LNCaP clone FGC (cell line): ENCODE results near the gene MANBA.

Source experiments
- DNase-seq: peaks from one replicate; pipeline ENCODE4 v3.0.0-alpha.2; 2011; ENCODE audit warnings: low read depth
- H3K4me3 ChIP-seq: 2 replicates; pipeline ENCODE4 v1.5.1; 2011; ENCODE audit warnings: mild to moderate bottlenecking, low read depth, low read length, control low read depth
- TF ChIP-seq, protein P1 (sequence below): IDR thresholded peaks from 2 replicates; pipeline ENCODE4 v1.5.1; 2012; ENCODE audit warnings: mild to moderate bottlenecking; ENCODE audit not compliant: control insufficient read depth, insufficient read depth; ENCODE audit errors: extremely low read depth

Gene MANBA

DNA sequence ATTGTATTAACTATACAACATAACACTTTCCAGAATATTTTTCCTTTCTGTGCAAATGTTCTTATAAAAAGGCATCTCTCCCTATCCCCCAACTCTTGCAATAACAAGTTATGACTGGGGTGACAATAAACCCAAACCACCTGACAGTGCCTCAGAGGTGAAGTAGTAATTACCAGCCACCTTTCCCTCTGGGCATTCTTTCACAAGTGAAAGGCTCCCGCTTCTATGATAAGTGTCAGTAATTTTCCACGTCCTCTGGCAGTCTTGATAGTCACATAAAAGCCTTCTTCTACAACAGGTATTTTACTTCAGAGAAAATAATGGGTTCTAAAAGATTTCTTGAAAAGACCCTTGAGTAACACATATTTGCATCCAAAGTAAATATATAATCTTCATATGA is 82.7 kb downstream of the MANBA start:
- no peak overlapping the region for H3K4me3 ChIP-seq
- no peak for DNase-seq
- TF ChIP-seq, protein P1, sequence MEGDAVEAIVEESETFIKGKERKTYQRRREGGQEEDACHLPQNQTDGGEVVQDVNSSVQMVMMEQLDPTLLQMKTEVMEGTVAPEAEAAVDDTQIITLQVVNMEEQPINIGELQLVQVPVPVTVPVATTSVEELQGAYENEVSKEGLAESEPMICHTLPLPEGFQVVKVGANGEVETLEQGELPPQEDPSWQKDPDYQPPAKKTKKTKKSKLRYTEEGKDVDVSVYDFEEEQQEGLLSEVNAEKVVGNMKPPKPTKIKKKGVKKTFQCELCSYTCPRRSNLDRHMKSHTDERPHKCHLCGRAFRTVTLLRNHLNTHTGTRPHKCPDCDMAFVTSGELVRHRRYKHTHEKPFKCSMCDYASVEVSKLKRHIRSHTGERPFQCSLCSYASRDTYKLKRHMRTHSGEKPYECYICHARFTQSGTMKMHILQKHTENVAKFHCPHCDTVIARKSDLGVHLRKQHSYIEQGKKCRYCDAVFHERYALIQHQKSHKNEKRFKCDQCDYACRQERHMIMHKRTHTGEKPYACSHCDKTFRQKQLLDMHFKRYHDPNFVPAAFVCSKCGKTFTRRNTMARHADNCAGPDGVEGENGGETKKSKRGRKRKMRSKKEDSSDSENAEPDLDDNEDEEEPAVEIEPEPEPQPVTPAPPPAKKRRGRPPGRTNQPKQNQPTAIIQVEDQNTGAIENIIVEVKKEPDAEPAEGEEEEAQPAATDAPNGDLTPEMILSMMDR = no peak

DNA sequence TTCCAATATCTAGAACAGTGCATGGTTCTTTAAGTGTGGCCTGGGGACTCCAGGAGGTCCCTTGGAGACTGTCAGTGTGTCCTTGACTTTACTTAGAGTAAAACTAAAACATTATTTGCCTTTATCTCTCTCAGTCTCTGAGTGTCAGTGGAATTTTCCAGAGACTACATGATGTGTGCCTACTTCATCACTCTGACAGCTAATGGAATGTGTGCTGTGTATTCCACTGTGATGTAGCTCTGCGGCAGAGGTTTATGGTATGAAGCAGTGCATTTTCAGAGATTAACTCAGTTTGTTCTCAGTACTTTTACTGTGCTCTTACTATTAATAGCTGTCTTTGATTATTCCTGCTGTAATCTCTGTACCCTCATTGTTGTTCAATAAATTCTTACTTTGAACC is 85.6 kb downstream of the MANBA start:
- TF ChIP-seq, protein P1 = no peak
- no peak for DNase-seq
- no peak overlapping the region for H3K4me3 ChIP-seq

DNA sequence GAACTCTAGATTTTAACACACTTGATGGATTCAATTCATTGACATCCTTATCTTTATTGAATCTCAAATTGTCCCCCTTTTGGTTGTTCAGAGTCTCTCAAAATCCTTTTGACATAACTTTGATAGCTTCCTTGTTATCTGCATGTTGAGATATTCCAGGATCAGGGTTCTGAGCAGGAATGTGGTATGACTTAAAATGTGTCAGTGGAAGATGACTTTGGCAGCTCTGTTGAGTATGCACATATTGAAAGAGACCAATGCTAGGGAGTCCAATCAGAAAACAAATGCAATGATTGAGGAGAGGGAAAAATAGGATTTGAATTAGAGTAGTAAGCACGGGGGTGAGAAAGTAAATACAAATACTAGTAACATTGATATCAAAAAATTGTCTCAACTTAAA is 93.8 kb downstream of the MANBA start:
- no peak for DNase-seq
- H3K4me3 ChIP-seq = no peak overlapping the region
- TF ChIP-seq, protein P1 = no peak

DNA sequence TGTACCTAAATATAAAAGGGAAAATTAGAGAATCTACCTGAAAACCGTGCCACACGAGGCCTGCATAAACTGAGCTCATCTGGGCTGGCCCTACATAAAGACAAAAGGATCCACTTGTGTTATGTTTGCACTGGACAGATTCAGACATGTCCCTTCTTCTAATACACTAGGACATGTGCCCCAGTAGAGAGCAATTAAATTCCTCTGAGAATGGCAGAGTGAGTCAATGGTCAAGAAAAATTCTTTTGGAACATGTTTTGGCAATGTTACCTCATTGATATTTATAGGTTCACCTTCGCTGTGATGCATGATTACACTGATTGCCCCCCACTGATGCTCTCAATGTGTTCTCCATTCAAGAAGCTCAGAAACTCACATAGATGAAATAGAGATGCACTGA is 95.2 kb downstream of the MANBA start:
- TF ChIP-seq, protein P1 = no peak
- DNase-seq = no peak
- no peak overlapping the region for H3K4me3 ChIP-seq

DNA sequence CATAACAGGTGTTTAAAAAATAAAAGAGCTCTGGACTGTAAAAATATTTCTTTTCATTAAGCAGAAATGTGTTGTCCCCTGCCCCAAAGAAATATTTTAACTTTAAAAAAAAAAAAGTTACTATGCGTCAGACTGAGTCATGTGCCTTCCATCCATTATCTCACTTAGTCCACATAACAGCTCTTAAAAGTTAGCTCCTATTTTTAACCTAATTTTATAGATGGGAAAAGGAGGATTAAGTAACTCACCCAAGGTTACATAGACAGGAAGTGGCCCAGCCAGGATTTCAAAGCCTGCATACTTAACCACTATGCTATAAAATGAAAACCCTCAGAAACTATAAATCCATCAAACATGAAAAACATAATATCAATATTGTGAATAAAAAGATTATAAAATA is 97.7 kb downstream of the MANBA start:
- TF ChIP-seq, protein P1 = no peak
- H3K4me3 ChIP-seq = no peak overlapping the region
- no peak for DNase-seq

DNA sequence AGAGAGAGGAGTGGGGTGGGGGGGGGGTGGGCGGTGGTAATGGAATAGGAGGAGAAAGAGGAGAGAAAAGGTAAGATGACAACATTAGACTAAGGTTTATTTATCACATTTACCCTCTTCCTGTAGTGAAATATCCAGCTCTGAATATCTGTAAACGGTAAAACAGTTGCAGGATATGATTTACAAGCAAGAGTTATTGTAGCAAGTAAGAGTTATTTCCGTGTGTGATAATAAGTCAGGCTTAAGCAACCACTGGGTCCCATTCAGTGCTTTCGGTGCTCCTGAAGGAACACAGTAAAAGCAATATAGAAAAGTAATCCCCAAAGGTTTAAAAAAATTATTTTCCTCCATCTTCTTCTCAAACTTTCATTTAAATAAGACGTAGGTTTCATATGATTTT is 103.6 kb downstream of the MANBA start:
- H3K4me3 ChIP-seq = no peak overlapping the region
- no peak for DNase-seq
- TF ChIP-seq, protein P1 = no peak

DNA sequence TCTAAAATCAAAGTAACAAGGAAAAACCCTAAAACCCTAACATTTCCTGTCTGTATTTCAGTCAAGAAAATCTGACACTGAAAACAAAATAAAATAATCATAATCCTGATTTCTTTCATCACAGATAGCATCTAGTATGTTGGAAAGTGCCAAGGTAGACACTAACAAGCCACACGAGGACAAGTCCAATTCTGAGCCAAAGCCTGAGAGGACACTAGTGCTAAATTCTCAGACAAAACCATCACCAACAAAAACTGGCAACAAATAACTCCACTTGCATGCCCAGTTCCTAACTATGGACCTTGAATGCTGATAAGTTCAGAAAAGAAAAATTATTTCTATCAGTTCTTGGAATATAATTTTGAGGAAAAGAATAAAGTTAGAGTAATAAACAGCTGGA is 113.7 kb downstream of the MANBA start:
- no peak for DNase-seq
- no peak overlapping the region for H3K4me3 ChIP-seq
- TF ChIP-seq, protein P1 = no peak
